Neural progenitor cell (in vitro differentiated cells): ENCODE data around the gene IQCE. TPM values are rescaled to one million over a fixed set of nuclear protein-coding genes. Genes with fewer than 3 reads are reported as not detected.

Experiments used
- DNase-seq: peaks from one replicate; pipeline ENCODE4 v3.0.0-alpha.2; 2016; ENCODE audit warnings: low spot score
- H2AFZ ChIP-seq: fragments of 200-600 bp; sonication (generic); replicated peaks from 2 replicates; pipeline ENCODE4 v1.6.1; 2016; ENCODE audit warnings: antibody characterized with exemption
- H3F3A ChIP-seq: fragments of 200-600 bp; sonication (generic); 2 replicates; pipeline ENCODE4 v1.6.1; 2016; ENCODE audit warnings: antibody characterized with exemption, low read depth
- H3K27ac ChIP-seq: fragments of 200-600 bp; sonication (generic); 2 replicates; pipeline ENCODE4 v1.5.1; 2016; ENCODE audit warnings: mild to moderate bottlenecking
- H3K27me3 ChIP-seq: fragments of 200-600 bp; sonication (generic); 2 replicates; pipeline ENCODE4 v1.6.1; 2016; ENCODE audit warnings: mild to moderate bottlenecking, moderate library complexity
- H3K36me3 ChIP-seq: fragments of 200-600 bp; sonication (generic); 2 replicates; pipeline ENCODE4 v1.5.1; 2016
- H3K4me1 ChIP-seq: fragments of 200-600 bp; sonication (generic); 2 replicates; pipeline ENCODE4 v1.6.1; 2016; ENCODE audit warnings: mixed run types
- H3K4me2 ChIP-seq: fragments of 200-600 bp; sonication (generic); 2 replicates; pipeline ENCODE4 v1.6.1; 2016
- H3K4me3 ChIP-seq: fragments of 200-600 bp; sonication (generic); 2 replicates; pipeline ENCODE4 v1.5.1; 2016
- H3K79me2 ChIP-seq: fragments of 200-600 bp; sonication (generic); 2 replicates; pipeline ENCODE4 v1.6.1; 2016; ENCODE audit warnings: low read depth
- H3K9ac ChIP-seq: fragments of 200-600 bp; sonication (generic); 2 replicates; pipeline ENCODE4 v1.6.1; 2016
- H3K9me3 ChIP-seq: fragments of 200-600 bp; sonication (generic); 2 replicates; pipeline ENCODE4 v1.5.1; 2016; ENCODE audit warnings: low read depth
- H4K20me1 ChIP-seq: fragments of 200-600 bp; sonication (generic); 2 replicates; pipeline ENCODE4 v1.6.1; 2016; ENCODE audit warnings: low read depth
- H3K27ac Mint-ChIP-seq: 3 replicates; pipeline ENCODE4 v1.8.0; 2021; ENCODE audit warnings: mixed read lengths
- H3K27me3 Mint-ChIP-seq: 2 replicates; pipeline ENCODE4 v1.8.0; 2022; ENCODE audit warnings: low read depth, mild to moderate bottlenecking, inconsistent platforms, moderate library complexity, mixed read lengths; ENCODE audit not compliant: insufficient read depth
- H3K36me3 Mint-ChIP-seq: 3 replicates; pipeline ENCODE4 v1.8.0; 2021; ENCODE audit warnings: mixed read lengths
- H3K4me1 Mint-ChIP-seq: 3 replicates; pipeline ENCODE4 v1.8.0; 2021; ENCODE audit warnings: mixed read lengths
- H3K4me3 Mint-ChIP-seq: 3 replicates; pipeline ENCODE4 v1.8.0; 2021; ENCODE audit warnings: mild to moderate bottlenecking, moderate library complexity, mixed read lengths
- H3K9me3 Mint-ChIP-seq: 3 replicates; pipeline ENCODE4 v1.8.0; 2020; ENCODE audit warnings: mixed read lengths
- EZH2 ChIP-seq: fragments of 200-600 bp; sonication (generic); IDR thresholded peaks from 2 replicates; pipeline ENCODE4 v1.6.1; 2017; ENCODE audit warnings: antibody characterized with exemption, mild to moderate bottlenecking, moderate library complexity
- EZH2phosphoT487 ChIP-seq: fragments of 200-600 bp; sonication (generic); IDR thresholded peaks from 2 replicates; pipeline ENCODE4 v1.6.1; 2017; ENCODE audit warnings: antibody characterized with exemption
- total RNA-seq: library from RNA; depleted of rRNA; stranded (reverse); fragments of >200 nt; gene quantifications from 2 replicates; pipeline ENCODE4 v1.2.3, GENCODE V29; 2015; ENCODE audit warnings: low replicate concordance
- TF ChIP-seq, protein P1 (sequence below): fragments of 200-600 bp; sonication (generic); IDR thresholded peaks from 2 replicates; pipeline ENCODE4 v1.5.1; 2017; ENCODE audit warnings: antibody characterized with exemption, mild to moderate bottlenecking

Gene IQCE
- total RNA-seq, 1 donor from 2014 or later = 4.6 TPM

DNA sequence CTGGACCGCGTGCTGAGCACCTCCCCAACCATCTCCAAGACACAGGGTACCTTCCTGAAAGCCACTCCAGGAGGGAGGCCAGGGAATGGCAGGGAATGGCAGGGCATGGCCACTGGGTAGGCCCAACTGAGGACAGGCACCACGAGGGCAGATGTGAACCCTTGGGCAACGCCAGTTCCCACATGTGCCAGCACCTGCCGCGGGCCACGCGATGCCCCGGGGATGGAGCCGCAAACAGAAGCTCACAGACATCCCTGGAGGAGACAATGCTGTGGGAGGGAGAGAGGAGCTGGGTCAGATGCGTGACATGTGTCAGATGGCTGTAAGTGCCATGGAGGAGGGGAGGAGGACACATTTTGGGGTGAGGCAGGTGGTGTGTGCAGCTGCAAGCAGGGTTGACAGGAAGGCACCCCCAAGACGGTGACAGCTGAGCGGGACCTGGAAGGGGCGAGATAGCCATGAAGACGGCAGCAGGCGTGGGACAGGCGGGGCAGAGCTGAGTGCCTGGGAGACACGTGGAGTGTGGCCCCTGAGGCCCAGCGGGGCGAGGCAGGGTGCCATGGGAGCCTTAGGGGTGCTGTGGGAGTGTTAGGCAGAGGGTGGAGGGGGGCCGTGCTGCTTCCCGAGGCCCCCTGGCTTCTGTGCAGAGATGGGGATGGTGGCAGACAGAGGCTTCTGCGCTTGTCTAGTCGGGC, 27.7 kb downstream of the IQCE start:
- no peak overlapping the region for H3K4me3 ChIP-seq
- TF ChIP-seq, protein P1, sequence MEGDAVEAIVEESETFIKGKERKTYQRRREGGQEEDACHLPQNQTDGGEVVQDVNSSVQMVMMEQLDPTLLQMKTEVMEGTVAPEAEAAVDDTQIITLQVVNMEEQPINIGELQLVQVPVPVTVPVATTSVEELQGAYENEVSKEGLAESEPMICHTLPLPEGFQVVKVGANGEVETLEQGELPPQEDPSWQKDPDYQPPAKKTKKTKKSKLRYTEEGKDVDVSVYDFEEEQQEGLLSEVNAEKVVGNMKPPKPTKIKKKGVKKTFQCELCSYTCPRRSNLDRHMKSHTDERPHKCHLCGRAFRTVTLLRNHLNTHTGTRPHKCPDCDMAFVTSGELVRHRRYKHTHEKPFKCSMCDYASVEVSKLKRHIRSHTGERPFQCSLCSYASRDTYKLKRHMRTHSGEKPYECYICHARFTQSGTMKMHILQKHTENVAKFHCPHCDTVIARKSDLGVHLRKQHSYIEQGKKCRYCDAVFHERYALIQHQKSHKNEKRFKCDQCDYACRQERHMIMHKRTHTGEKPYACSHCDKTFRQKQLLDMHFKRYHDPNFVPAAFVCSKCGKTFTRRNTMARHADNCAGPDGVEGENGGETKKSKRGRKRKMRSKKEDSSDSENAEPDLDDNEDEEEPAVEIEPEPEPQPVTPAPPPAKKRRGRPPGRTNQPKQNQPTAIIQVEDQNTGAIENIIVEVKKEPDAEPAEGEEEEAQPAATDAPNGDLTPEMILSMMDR = no peak
- TF ChIP-seq EZH2phosphoT487 = no peak
- no peak for TF ChIP-seq EZH2
- H3K27me3 ChIP-seq = no peaks in the 10 kb centered on the region
- H4K20me1 ChIP-seq = no peaks in the 10 kb centered on the region
- Mint-ChIP-seq H3K27me3 (peaks cover 4% of the 10 kb centered on the region), H3K27ac (no peak overlapping the region), H3K9me3 (no peaks in the 10 kb centered on the region), H3K4me1 (peaks cover 4% of the 10 kb centered on the region), H3K36me3 (peaks cover 24% of the 10 kb centered on the region), H3K4me3 (no peak overlapping the region)
- no peak overlapping the region for H2AFZ ChIP-seq
- no peak overlapping the region for H3K27ac ChIP-seq
- no peaks in the 10 kb centered on the region for H3K36me3 ChIP-seq
- no peak overlapping the region for H3K9ac ChIP-seq
- H3K4me1 ChIP-seq = peaks cover 3% of the 10 kb centered on the region
- H3K79me2 ChIP-seq = no peaks in the 10 kb centered on the region
- no peak overlapping the region for H3K4me2 ChIP-seq
- no peak for DNase-seq
- H3F3A ChIP-seq = peaks cover 6% of the 10 kb centered on the region
- H3K9me3 ChIP-seq = no peaks in the 10 kb centered on the region

DNA sequence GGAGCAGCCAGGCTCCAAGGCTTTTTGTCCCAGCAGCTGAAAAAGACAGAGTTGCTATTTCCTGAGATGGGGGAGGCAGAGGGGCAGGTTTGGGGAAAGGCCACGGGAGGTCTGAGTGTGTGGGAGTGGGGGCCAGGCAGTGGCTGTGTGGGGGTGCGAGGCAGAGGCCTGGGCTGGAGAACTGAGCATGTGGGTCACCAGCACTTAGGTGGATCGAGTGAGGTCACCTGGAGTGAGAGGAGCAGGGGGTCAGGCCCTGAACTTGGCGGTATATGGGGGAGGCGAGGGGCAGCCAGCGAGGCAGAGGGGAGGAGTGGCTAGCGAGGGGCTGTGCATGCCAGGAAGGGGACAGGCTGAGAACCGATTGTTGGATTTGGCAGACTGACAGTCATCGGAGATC, 28.4 kb downstream of the IQCE start:
- TF ChIP-seq, protein P1 = no peak
- TF ChIP-seq EZH2phosphoT487 (no peak), EZH2 (no peak)
- H3K9ac ChIP-seq = no peak overlapping the region
- H3K9me3 ChIP-seq = no peaks in the 10 kb centered on the region

DNA sequence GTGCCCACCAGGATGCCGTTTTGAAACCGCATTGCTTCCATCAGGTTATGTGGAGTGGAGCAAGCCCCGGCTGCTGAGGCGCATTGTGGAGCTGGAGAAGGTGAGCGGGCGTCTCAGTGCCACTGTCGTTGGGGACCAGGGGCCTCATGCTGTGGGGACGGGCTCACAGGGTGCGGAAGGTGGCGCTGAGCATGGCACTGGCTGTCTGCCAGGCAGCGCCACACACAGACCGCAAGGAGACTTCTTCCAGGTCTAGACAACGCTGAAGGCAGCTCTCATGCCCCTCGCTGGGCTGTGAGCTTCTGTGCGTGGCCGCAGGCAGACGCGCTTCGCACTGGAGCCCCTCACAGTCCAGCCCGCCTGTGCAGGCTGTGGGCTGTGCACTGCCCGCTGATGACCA, 29.0 kb downstream of the IQCE start:
- no peak overlapping the region for H3K9ac ChIP-seq
- Mint-ChIP-seq H3K27ac (no peak overlapping the region), H3K4me1 (peaks cover 3% of the 10 kb centered on the region), H3K4me3 (no peak overlapping the region), H3K36me3 (peaks cover 29% of the 10 kb centered on the region), H3K27me3 (peaks cover 4% of the 10 kb centered on the region), H3K9me3 (no peaks in the 10 kb centered on the region)
- H3F3A ChIP-seq = peaks cover 6% of the 10 kb centered on the region
- no peaks in the 10 kb centered on the region for H3K9me3 ChIP-seq
- H3K4me1 ChIP-seq = peaks cover 3% of the 10 kb centered on the region
- no peaks in the 10 kb centered on the region for H4K20me1 ChIP-seq
- H3K4me3 ChIP-seq = no peak overlapping the region
- H3K79me2 ChIP-seq = no peaks in the 10 kb centered on the region
- no peak for DNase-seq
- H3K27ac ChIP-seq = no peak overlapping the region
- no peak overlapping the region for H2AFZ ChIP-seq
- no peaks in the 10 kb centered on the region for H3K27me3 ChIP-seq
- H3K4me2 ChIP-seq = no peak overlapping the region
- no peak for TF ChIP-seq EZH2
- TF ChIP-seq EZH2phosphoT487 = no peak
- TF ChIP-seq, protein P1 = no peak
- H3K36me3 ChIP-seq = no peaks in the 10 kb centered on the region

More for the DNA sequence above, 28.4 kb downstream of the IQCE start:
- no peaks in the 10 kb centered on the region for H3K79me2 ChIP-seq
- no peak overlapping the region for H2AFZ ChIP-seq
- no peak overlapping the region for H3K27ac ChIP-seq
- Mint-ChIP-seq H3K4me3 (no peak overlapping the region), H3K27me3 (peaks cover 4% of the 10 kb centered on the region), H3K27ac (no peak overlapping the region), H3K4me1 (peaks cover 4% of the 10 kb centered on the region), H3K36me3 (peaks cover 26% of the 10 kb centered on the region), H3K9me3 (no peaks in the 10 kb centered on the region)
- no peaks in the 10 kb centered on the region for H3K27me3 ChIP-seq
- H3K36me3 ChIP-seq = no peaks in the 10 kb centered on the region
- H3K4me1 ChIP-seq = peaks cover 3% of the 10 kb centered on the region
- no peak overlapping the region for H3K4me3 ChIP-seq
- peaks cover 6% of the 10 kb centered on the region for H3F3A ChIP-seq
- no peak for DNase-seq
- H3K4me2 ChIP-seq = no peak overlapping the region
- no peaks in the 10 kb centered on the region for H4K20me1 ChIP-seq
